ENCODE data around the gene GABBR2.

GABBR2 gene

GRCh38 chr9:98708933-98709911, at the start of gene GABBR2:
GABBR2 (minus strand) TSS chr9:98708935; CDS start chr9:98708737, 198 bp downstream.
- DNase-seq: no peak

DNA sequence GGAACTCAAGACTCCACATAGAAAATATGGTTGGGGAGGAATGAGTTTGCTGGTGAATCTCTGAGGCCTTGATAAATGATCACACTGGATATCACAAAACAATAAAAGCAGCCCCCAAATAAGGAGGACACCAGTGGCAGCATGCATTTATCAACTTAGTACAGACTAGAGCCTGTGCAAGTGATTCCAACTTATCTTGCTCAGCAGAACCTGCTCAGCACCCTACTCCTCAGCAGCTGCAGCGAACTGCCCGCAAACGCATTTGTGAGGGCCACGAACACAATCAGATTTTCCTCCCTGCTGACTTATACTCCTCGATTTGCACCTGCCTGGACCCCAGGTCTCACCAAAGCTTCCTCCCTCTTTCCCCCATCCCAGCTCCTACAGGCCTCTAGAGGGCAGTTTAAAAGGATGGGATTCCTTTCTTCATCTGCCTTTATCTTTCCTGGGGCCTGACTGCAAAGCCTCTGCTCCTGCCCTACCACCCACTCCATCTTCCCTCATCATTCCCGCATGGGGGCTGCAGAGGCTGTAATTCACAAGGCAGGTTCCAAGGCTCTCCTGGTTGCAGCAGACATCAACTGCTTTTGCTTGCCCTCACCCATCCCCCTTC, 46.4 kb upstream of the GABBR2 start:
- DNase-seq: no peak

GRCh38 chr9:98751210-98751609, 42.5 kb upstream of the GABBR2 start:
- DNase-seq: no peak

DNA sequence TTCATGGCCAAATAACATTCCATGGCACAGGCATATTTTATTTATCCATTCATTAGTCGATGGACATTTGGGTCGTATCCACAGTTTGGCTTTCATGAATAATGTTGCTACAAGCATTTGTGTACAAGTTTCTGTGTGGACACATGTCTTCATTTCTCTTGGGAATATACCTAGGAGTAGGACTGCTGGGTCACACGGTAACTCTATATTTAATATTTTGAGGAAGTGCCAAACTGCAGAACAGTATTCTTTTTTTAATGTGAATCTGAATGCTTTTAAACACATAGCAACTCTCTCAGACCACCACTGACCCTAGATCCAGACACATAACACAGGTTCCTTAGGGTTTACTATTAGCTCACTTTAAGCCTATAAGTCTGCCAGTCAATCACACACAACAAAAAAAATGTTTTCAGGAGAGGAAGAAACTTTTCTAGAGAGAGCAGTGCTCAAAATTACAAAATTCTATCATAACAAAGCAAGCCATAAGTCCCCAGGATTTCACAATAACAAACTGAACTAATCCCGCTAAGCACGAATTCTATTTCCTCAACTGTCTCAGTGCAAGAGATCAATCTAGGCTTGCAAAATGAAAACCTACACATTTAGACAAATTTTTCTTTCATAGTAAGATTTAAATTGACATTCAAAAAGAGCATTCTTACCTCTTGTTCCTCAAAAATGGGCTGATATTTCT, 41.8 kb upstream of the GABBR2 start:
- DNase-seq: no peak

GRCh38 chr9:98747476-98747875, 38.7 kb upstream of the GABBR2 start:
- DNase-seq: no peak

- no peak for DNase-seq
Measured at GRCh38 chr9:98745470-98745869, 36.7 kb upstream of the GABBR2 start.

- no peak for DNase-seq
Measured at GRCh38 chr9:98743818-98744611, 35.3 kb upstream of the GABBR2 start.

- no peak for DNase-seq
Measured at GRCh38 chr9:98743329-98743728, 34.6 kb upstream of the GABBR2 start.

- no peak for DNase-seq
Measured at GRCh38 chr9:98742325-98743280, 33.9 kb upstream of the GABBR2 start.

GRCh38 chr9:98740226-98740881, 31.6 kb upstream of the GABBR2 start:
- DNase-seq: no peak

- no peak for DNase-seq
Measured at GRCh38 chr9:98738741-98739140, 30.0 kb upstream of the GABBR2 start.

- no peak for DNase-seq
Measured at GRCh38 chr9:98736226-98736625, 27.5 kb upstream of the GABBR2 start.

DNA sequence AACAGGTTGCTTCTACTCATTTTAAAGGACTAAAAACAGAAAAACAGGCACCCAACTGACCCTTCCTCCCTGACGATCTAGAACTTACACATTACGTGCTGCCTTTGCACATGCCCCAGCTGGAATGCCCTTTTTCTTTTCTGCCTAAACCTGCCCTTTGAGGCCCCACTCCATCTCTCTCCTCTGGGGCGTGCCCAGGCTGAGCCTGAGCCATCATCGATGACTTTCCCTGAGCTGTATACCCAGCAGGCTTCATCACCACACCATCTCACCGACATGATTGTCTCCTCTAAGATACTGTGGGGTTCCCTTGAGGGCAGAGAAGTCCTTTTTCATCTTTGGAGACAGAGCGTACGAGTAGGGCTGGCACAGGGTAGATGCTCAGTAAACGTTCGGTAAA, 24.1 kb upstream of the GABBR2 start:
- DNase-seq: no peak

DNA sequence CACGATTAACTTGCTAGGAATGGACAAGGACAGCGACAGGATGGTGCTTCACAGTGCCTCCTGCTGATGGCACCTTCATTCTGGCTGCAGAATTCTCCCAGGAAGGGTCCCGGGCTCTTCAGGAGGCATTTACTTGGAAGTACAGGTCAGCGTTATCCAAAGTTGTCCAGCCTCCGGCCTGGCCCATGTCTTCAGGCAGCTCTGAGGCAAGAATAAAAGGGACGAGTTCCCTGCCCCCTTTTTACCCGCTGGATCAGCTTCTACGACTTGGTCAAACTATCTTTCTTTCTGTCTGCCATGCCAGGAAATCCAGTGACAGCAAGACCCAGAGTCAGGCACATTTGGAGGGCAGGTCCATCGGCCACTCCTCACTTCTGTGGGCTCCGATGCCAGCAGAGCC, 23.4 kb upstream of the GABBR2 start:
- no peak for DNase-seq

GRCh38 chr9:98730871-98731270, 22.1 kb upstream of the GABBR2 start:
- no peak for DNase-seq

- no peak for DNase-seq
Measured at GRCh38 chr9:98728500-98728899, 19.8 kb upstream of the GABBR2 start.

DNA sequence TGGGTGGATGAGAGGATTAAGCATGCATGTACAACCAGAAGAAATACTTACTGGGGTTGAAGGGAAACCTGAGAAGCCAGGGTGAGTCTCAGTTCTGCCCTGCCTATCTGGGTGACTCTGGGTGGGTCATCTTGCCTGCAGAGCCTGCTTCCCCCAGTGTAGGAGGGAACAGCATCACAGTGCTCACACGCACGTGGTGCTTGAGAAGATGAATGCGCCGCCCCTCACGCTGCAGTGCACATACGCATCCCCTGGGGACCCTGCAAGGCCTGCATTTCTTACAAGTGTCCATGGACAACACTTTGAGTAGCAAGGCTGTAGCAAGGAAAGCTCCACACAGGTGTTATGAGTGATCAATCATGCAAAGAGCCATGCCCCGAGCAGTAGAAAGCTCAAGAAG, 18.7 kb upstream of the GABBR2 start:
- no peak for DNase-seq

GRCh38 chr9:98726735-98727134, 18.0 kb upstream of the GABBR2 start:
- DNase-seq: no peak

- no peak for DNase-seq
Measured at GRCh38 chr9:98724810-98725530, 16.2 kb upstream of the GABBR2 start.

DNA sequence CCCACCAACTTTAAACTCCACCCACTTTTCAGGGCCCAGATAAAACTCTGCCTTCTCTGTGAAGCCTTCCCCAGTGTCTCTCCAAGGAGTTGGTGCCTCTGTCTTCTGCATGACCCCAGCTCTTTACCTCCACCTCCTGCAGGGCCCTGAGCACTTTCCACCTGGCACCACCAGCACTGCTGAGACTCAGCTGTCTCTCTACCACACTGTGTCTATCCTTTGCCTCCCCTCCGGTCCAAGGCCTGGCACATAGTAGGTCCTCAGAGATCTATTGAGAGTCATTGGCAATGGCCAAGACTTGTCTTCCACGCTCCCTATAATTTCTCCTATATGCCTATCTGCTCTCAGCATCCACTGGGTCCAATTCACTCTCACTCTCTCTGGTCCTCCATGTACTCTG, 12.9 kb upstream of the GABBR2 start:
- no peak for DNase-seq

Measured in DMS153 (cell line).